Left renal pelvis (tissue), 4 donors: ENCODE results near the gene P2RX1. TPM values are rescaled to one million over a fixed set of nuclear protein-coding genes. Genes with fewer than 3 reads are reported as not detected.
"Not testable (repeated sequence)": the region's sequence is repeated elsewhere in the genome, so short reads cannot be mapped to it uniquely, and the experiment has no call there.

Experiments
- DNase-seq, 4 donors: peaks; one replicate each; pipeline ENCODE4 v3.0.0-alpha.2; 2013; ENCODE audit warnings: low read depth in 4 of 4, low spot score in 3 of 4
- polyA plus RNA-seq, 4 donors: library from polyadenylated mRNA; unstranded; fragments of 120-200 nt; gene quantifications; one replicate each; pipeline ENCODE4 v1.2.1, GENCODE V29; 2013; ENCODE audit not compliant: insufficient read length in 4 of 4

The P2RX1 gene
- polyA plus RNA-seq, 4 donors, result 0.56 to 2.0 (median 0.78) TPM

- no peak for DNase-seq
Observed at GRCh38 chr17:3952186-3952585, 35.9 kb upstream of the P2RX1 start.

DNA sequence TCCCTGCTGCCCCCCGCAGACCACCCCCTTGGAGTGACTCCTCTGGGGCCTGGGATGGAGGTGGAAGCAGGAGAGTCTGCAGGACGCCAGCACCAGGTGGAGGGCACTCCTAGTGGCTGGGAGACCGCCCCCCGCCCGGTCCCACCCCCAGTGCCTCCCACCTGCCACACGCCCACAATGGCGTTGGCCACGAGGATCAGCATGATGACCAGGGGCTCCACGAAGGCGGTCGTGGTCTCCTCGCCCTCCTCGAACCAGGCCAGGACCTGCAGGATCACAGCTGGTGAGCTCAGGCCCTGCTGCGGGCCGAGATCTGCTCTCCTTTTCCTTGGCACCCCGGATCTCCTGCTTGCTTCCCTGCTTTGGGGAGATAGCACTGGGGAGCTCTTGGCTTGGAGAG is 35.2 kb upstream of the P2RX1 start:
- DNase-seq, result no peak

DNA sequence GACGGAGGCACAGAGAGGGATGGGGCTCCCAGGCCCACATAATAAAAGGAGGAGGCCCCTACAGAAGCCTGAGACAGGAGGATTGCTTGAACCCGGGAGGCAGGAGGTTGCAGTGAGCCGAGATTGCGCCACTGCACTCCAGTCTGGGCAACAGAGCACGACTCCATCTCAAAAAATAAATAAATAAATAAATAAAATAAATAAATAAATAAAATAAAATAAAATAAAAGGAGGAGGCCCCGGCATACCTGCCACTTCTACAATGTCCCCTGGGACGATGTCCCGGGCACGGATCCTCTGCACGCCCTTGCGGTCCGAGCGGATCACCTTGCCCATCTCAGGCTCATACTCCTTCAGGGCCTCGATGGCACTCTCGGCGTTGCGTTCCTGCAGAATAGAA is 34.7 kb upstream of the P2RX1 start:
- no peak for DNase-seq

- DNase-seq, result no peak
Observed at GRCh38 chr17:3950584-3950983, 34.3 kb upstream of the P2RX1 start.

DNA sequence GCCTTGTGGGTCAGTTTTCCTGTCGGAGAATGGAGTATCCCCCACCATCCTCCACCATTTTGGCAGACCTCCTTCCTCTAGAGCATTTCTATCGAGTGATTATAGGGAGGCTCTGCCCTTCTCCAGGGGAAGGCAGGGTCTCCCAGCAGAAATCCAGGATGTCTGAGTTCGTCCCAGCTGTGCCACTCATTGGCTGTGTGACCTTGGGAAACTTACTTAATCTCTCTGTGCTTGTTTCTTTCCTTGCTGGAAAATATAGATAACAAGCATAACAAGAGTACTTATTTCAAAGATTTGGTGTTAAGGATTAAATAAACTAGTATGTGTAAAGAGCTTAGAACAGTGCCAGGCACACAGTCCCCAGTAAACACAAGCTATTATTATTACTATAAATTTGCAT is 33.2 kb upstream of the P2RX1 start:
- no peak for DNase-seq

DNA sequence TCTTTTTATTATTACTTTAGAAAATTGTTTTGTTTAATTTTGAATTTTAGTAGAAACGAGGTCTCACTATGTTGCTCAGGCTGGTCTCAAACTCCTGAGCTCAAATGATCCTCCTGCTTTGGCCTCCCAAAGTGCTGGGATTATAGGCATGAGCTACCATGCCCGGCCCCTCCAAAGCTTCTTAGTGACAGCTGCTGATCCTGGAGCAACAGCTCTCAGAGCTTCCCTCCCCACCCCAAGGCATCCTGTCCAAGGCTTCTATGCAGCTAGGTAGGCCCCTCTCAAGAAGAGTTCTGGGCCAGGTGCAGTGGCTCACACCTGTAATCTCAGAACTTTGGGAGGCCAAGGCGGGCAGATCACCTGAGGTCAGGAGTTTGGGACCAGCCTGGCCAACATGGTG is 32.3 kb upstream of the P2RX1 start:
- DNase-seq, result not testable (repeated sequence)

- no peak for DNase-seq
Observed at GRCh38 chr17:3947318-3947810, 31.1 kb upstream of the P2RX1 start.

DNA sequence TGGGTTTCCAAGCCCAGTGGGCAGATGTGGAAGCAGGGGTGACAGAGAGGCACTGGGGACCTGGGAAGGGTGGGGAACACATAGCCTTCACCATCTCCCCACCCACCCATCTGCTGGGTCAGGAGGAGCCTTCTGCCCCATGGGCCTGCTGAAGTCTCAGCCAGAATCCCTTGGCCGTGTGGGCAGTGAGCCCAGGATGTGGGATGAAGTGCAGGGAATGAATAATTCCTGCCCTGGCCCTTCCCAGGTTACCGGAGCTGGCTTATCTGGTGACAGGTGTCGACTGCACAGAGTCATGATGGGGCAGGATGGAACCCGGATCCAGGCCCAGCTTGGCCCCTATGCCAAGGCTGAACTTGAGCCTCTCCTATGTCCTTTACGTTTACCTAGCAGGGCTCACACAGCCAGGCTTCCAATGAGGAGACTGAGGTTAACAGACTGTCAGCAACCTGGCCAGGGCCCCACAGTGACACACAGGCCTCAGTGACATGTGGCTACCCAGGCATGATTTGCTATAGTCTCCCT is 30.5 kb upstream of the P2RX1 start:
- DNase-seq, result no peak

DNA sequence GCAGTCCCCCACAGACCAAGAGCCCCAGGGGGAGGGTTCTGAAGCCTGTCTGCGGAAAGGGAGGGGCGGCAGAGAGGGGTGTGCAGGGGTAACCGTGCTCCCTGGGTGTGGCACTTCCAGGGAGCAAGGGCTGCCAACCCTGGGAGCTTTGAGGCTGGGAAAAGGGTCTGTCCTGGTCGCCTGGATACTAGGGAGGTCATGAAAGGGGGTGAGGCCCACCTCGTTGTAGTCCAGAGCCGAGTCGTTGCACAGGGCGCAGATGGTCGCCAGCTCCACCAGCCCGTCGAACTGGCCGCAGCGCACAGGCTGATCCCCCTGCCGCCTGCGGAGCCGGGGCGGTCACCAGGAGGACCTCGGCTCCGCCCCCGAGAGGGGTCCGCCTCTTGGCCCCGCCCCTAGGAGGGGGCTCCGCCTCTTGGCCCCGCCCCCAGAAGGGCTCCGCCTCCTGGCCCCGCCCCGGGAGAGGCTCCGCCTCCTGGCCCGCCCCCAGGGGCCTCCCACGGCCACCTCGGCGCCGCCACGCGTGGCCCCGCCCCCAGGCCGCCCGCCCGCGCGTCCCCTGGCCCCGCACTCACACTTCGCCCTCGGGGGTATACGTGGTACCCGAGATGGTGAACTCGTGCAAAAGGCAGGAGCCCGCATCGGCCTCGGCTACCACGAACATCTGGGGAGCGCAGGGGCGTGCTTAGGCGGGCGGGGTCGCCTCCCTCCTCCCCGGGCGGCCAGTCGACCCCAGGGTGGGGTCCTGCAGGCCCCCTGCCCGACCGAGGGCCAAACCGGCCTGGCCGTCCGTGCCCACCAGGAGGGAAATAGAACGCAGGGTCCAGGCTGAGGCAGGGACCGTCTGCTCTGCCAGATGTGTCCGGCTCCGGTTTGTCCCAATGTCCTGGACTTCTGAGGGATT is 28.5 kb upstream of the P2RX1 start:
- DNase-seq, result peak in 1 of 4 donors; percentile 49

DNA sequence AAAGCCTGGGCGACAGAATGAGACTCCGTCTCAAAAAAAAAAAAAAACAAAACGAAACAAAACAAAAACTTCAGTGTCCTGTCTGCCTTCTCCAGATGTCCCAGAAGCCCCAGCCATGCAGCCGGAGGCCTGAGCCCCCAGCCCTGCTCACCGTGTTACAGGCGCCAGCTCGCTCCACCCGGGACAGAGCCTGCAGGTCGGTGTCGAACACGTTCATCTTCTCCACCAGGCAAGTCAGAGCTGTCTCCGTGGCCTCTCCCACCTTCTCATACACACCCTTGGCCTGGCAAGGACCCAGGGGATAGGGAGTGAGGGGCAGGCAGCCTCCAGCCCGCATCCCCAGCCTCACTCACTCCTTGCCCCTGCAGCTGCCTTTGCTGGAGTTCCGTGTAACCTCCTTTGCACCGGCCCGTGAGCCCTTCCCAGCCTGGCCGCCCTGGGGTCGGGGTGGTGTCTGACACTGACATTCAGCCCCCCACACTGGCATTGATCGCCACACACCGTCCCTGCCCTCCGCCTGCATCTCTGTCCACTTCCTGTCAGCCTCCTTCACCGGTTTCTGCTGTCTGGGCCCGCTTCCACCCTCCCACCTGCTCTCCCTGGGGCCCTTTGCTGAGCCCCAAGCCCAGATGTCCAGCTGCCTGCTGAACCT is 27.1 kb upstream of the P2RX1 start:
- no peak for DNase-seq

- DNase-seq, result no peak
Observed at GRCh38 chr17:3940965-3941698, 24.9 kb upstream of the P2RX1 start.

GRCh38 chr17:3937359-3937758 is 21.1 kb upstream of the P2RX1 start:
- DNase-seq, result no peak

DNA sequence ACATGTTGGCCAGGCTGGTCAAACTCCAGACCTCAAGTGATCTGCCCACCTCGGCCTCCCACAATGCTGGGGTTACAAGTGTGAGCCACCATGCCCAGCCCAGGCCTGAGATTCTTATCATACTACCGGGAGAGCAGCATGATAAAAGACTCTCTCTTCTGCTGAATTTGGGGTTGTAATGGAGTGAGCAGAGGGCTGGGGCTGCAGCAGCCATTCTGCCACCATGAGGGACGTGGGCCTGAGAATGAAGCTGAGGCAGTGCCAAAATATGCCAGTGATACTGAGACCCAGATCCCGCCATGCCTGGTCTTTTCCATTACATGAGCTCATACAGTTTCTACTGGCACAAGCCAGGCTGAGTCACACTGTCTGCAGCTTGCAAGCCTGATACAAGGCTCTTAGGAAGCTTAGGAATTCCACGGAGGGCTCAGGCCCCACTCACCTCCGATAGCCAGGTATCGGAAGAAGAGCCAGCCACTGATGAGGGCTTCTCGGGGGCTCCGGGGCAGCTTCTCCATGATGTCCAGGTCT is 19.6 kb upstream of the P2RX1 start:
- no peak for DNase-seq

DNA sequence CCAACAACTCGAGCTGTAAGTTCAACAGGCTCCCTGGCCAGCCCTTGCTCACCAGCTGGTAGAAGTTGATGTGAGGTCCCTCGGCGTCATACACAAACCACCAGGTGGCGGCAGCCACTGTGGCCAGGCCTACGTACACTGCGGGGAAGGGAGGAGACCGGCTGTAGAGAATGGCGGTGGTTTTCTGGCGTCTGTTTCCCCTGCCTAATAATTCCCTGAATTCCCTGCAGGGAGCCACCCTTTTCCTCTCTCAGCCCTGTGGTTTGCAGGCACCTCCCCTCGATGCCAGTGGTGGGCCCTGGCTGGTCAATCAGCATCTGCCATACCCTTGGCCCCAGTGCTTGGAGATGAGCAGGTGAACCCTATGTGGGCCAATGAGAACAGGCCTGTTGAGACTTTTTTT is 18.9 kb upstream of the P2RX1 start:
- DNase-seq, result peak in 3 of 4 donors; percentile 42 to 63 (median 52)

DNA sequence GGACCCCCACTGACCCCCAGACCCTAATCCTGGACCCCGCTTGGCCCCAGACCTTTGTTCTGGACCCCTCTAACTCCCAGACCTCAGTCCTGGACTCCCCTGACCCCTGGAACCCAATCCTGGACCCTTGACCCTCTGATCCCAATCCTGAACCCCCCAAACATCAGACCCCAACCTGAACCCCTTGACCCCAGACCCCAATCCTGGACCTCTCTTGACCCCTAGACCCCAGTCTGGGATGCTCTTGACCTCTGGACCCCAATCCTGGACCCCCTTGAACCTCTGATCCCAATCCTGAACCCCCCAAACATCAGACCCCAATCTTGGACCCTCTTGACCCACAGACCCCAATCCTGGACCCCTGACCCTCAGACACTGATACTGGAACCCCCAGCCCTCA is 13.5 kb upstream of the P2RX1 start:
- no peak for DNase-seq

- no peak for DNase-seq
Observed at GRCh38 chr17:3929181-3929580, 12.9 kb upstream of the P2RX1 start.

DNA sequence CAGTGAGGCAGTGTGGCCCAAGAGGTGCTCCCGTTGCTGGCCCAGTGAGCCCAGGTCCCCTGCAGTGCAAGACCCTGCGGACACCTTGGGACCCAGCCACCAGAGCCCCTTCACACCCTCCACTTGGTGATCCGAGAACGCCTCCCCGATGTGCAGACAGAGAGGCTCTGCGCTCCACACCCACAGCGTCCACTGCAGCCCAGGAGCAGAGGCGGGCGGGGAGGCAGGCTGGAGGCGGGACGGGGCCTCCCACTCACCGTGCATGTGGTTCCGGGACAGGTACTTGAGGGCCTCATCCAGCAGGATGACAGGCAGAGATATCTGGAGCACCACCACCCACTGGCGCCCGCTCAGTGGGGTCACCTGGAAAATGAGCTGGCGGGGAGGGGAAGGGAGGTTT is 12.1 kb upstream of the P2RX1 start:
- no peak for DNase-seq

GRCh38 chr17:3927628-3928340 is 11.5 kb upstream of the P2RX1 start:
- DNase-seq, result no peak

GRCh38 chr17:3926860-3927627 is 10.8 kb upstream of the P2RX1 start:
- peak in 1 of 4 donors; percentile 32 for DNase-seq
